GM23338 (cell line): ENCODE data around the gene CSTPP1.

Experiments
- EZH2 ChIP-seq: fragments of 200-600 bp; sonication (generic); IDR thresholded peaks from one replicate; pipeline ENCODE4 v1.8.0; 2017; ENCODE audit warnings: antibody characterized with exemption, mild to moderate bottlenecking, low read depth; ENCODE audit not compliant: unreplicated experiment
- EZH2phosphoT487 ChIP-seq: fragments of 200-600 bp; sonication (generic); IDR thresholded peaks from one replicate; pipeline ENCODE4 v1.8.1; 2018; ENCODE audit warnings: antibody characterized with exemption; ENCODE audit not compliant: unreplicated experiment
- JUNB ChIP-seq: IDR thresholded peaks from one replicate; pipeline ENCODE4 v1.6.1; 2016; ENCODE audit warnings: antibody characterized with exemption; ENCODE audit not compliant: unreplicated experiment
- POLR2AphosphoS5 ChIP-seq: IDR thresholded peaks from 2 replicates; pipeline ENCODE4 v1.6.1; 2016; ENCODE audit warnings: antibody characterized with exemption, low read depth
- TF ChIP-seq, protein P1 (sequence below), 2 experiments: fragments of 200-600 bp in 1 of 2; sonication (generic) in 1 of 2; conservative IDR thresholded peaks; 2 replicates each; pipeline versions ENCODE4 v1.5.1 to v1.6.1; 2016 to 2017; ENCODE audit warnings: antibody characterized with exemption in 2 of 2, low read depth in 2 of 2, mild to moderate bottlenecking in 2 of 2, moderate library complexity in 1 of 2
- TF ChIP-seq, protein P2 (sequence below): IDR thresholded peaks from one replicate; pipeline ENCODE4 v1.6.1; 2018; ENCODE audit warnings: antibody characterized with exemption; ENCODE audit not compliant: unreplicated experiment

DNA sequence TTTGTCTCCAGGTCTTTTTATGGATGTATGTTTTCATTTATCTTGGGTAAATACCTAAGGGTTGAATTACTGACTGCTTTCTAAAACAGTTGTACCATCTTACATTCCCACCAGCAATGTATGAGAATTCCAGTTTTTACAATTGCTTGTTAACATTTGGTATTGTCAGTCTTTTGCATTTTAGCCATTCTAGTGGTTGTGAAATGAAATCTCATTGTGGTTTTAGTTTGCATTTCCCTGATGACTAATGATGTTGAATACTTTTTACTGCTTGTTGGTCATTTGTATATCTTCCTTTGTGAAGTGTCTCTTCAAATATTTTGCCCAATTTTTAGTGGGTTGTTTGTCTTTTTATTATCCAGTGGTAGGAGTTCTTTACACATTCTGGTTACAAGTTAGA lies 147.4 kb downstream of the CSTPP1 start:
- TF ChIP-seq, protein P1, sequence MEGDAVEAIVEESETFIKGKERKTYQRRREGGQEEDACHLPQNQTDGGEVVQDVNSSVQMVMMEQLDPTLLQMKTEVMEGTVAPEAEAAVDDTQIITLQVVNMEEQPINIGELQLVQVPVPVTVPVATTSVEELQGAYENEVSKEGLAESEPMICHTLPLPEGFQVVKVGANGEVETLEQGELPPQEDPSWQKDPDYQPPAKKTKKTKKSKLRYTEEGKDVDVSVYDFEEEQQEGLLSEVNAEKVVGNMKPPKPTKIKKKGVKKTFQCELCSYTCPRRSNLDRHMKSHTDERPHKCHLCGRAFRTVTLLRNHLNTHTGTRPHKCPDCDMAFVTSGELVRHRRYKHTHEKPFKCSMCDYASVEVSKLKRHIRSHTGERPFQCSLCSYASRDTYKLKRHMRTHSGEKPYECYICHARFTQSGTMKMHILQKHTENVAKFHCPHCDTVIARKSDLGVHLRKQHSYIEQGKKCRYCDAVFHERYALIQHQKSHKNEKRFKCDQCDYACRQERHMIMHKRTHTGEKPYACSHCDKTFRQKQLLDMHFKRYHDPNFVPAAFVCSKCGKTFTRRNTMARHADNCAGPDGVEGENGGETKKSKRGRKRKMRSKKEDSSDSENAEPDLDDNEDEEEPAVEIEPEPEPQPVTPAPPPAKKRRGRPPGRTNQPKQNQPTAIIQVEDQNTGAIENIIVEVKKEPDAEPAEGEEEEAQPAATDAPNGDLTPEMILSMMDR (conservative IDR thresholded peaks at IDR 0.05; ENCODE audit: low read depth in 2 of 2): no peak
- TF ChIP-seq POLR2AphosphoS5: no peak
- no peak for TF ChIP-seq EZH2phosphoT487
- TF ChIP-seq, protein P2, sequence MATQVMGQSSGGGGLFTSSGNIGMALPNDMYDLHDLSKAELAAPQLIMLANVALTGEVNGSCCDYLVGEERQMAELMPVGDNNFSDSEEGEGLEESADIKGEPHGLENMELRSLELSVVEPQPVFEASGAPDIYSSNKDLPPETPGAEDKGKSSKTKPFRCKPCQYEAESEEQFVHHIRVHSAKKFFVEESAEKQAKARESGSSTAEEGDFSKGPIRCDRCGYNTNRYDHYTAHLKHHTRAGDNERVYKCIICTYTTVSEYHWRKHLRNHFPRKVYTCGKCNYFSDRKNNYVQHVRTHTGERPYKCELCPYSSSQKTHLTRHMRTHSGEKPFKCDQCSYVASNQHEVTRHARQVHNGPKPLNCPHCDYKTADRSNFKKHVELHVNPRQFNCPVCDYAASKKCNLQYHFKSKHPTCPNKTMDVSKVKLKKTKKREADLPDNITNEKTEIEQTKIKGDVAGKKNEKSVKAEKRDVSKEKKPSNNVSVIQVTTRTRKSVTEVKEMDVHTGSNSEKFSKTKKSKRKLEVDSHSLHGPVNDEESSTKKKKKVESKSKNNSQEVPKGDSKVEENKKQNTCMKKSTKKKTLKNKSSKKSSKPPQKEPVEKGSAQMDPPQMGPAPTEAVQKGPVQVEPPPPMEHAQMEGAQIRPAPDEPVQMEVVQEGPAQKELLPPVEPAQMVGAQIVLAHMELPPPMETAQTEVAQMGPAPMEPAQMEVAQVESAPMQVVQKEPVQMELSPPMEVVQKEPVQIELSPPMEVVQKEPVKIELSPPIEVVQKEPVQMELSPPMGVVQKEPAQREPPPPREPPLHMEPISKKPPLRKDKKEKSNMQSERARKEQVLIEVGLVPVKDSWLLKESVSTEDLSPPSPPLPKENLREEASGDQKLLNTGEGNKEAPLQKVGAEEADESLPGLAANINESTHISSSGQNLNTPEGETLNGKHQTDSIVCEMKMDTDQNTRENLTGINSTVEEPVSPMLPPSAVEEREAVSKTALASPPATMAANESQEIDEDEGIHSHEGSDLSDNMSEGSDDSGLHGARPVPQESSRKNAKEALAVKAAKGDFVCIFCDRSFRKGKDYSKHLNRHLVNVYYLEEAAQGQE: no peak
- TF ChIP-seq EZH2: no peak
- TF ChIP-seq JUNB: no peak
